Common myeloid progenitor, CD34-positive (primary cell): ENCODE data around the gene FAF2.
"Not testable (repeated sequence)": the region's sequence is repeated elsewhere in the genome, so short reads cannot be mapped to it uniquely, and the experiment has no call there.

Experiments
- CTCF ChIA-PET: fragments of 350-600 bp; sonication (Branson Sonifier 250); formaldehyde crosslinking; loops from one replicate; lab custom pipeline; 2021; ENCODE audit warnings: antibody characterized with exemption; lab: Charles Lee
- POLR2A ChIA-PET: fragments of 350-600 bp; sonication (Branson Sonifier 250); formaldehyde crosslinking; loops from one replicate; lab custom pipeline; 2021; ENCODE audit warnings: antibody characterized with exemption; lab: Charles Lee
- DNase-seq, 3 donors: peaks; one replicate each; pipeline versions ENCODE4 v3.0.0 to v3.0.0-alpha.2; 2013
- H3K27ac ChIP-seq, 2 experiments: 1 replicate in 1 of 2; 2 replicates in 1 of 2; pipeline ENCODE4 v1.7.0; 2013; ENCODE audit warnings: inconsistent platforms in 2 of 2, low read length in 2 of 2, mild to moderate bottlenecking in 2 of 2, low read depth in 1 of 2, moderate library complexity in 1 of 2; ENCODE audit not compliant: severe bottlenecking in 2 of 2, insufficient read depth in 1 of 2, poor library complexity in 1 of 2
- H3K27me3 ChIP-seq, 5 experiments: replicated peaks in 2 of 5; 1 replicate in 3 of 5; 2 replicates in 2 of 5; pipeline versions ENCODE4 v1.6.1 to v1.7.0; 2013; ENCODE audit warnings: low read length in 4 of 5, mild to moderate bottlenecking in 2 of 5, moderate library complexity in 2 of 5, inconsistent platforms in 1 of 5; ENCODE audit not compliant: insufficient read depth in 5 of 5, control insufficient read depth in 4 of 5
- H3K36me3 ChIP-seq, 4 experiments: 1 replicate in 2 of 4; 2 replicates in 2 of 4; pipeline versions ENCODE4 v1.6.1 to v1.7.0; 2013; ENCODE audit warnings: low read length in 3 of 4, control low read depth in 1 of 4, mild to moderate bottlenecking in 1 of 4; ENCODE audit not compliant: control insufficient read depth in 4 of 4, insufficient read depth in 4 of 4
- H3K4me1 ChIP-seq, 4 experiments: 1 replicate in 3 of 4; 2 replicates in 1 of 4; pipeline versions ENCODE4 v1.6.1 to v1.7.1; 2013; ENCODE audit warnings: low read length in 3 of 4, mild to moderate bottlenecking in 3 of 4, control low read depth in 1 of 4, inconsistent platforms in 1 of 4, moderate library complexity in 1 of 4; ENCODE audit not compliant: control insufficient read depth in 4 of 4, insufficient read depth in 4 of 4; ENCODE audit errors: control extremely low read depth in 1 of 4
- H3K4me3 ChIP-seq, 7 experiments: 1 replicate in 4 of 7; 2 replicates in 3 of 7; pipeline versions ENCODE4 v1.5.1 to v1.7.0; 2013; ENCODE audit warnings: mild to moderate bottlenecking in 7 of 7, low read length in 6 of 7, moderate library complexity in 6 of 7, inconsistent platforms in 2 of 7, low read depth in 2 of 7, control low read depth in 1 of 7; ENCODE audit not compliant: insufficient read depth in 4 of 7, control insufficient read depth in 1 of 7; ENCODE audit errors: extremely low read depth in 1 of 7
- H3K9me3 ChIP-seq, 5 experiments: 1 replicate in 4 of 5; 2 replicates in 1 of 5; pipeline versions ENCODE4 v1.6.1 to v1.7.1; 2013; ENCODE audit warnings: low read length in 4 of 5, mild to moderate bottlenecking in 2 of 5, inconsistent platforms in 1 of 5, low read depth in 1 of 5, moderate library complexity in 1 of 5; ENCODE audit not compliant: control insufficient read depth in 4 of 5, insufficient read depth in 2 of 5; ENCODE audit errors: control extremely low read depth in 1 of 5
- WGBS: methylation state at CpG from one replicate; pipeline ENCODE4 v1.1.5; 2013; ENCODE audit not compliant: insufficient coverage; 5-methylcytosine and 5-hydroxymethylcytosine counted together

Gene FAF2

GRCh38 chr5:176441921-176442323 is 6.3 kb upstream of the FAF2 start:
- WGBS, result 82% methylated on average over 4 of the region's 5 CpGs
- CTCF ChIA-PET, result interaction anchor here (0.8 to 1.5 kb wide), 3 partner anchors 9 to 25 kb away, joined by 3 read pairs; no protein-coding TSS in a partner anchor
- Histone ChIP-seq H3K27ac (no peak overlapping the region), H3K27me3 (no peaks in the 10 kb centered on the region), H3K4me1 (peaks cover 2 to 10% (median 8%) of the 10 kb centered on the region in 4 experiments), H3K9me3 (no peaks in the 10 kb centered on the region), H3K4me3 (no peak overlapping the region), H3K36me3 (no peaks in the 10 kb centered on the region)
- POLR2A ChIA-PET, result no interaction called here
- peak in 2 of 3 donors; percentile 43 to 47 for DNase-seq

DNA sequence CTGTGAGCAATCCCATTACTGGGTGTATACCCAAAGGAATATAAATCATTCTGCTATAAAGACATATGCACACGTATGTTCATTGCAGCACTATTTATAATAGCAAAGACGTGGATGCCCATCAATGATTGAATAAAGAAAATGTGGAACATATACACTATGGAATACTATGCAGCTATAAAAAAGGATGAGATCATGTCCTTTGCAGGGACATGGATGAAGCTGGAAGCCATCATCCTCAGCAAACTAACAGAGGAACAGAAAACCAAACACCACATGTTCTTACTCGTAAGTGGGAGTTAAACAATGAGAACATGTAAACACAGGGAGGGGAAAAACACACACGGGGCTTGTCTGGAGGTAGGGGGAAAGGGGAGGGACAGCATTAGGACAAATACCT is 5.3 kb upstream of the FAF2 start:
- CTCF ChIA-PET, H3K4me3 ChIP-seq, H3K36me3 ChIP-seq, DNase-seq, H3K27me3 ChIP-seq, H3K27ac ChIP-seq, H3K9me3 ChIP-seq, POLR2A ChIA-PET: not testable (repeated sequence)
- peaks cover 0 to 11% (median 10%) of the 10 kb centered on the region in 4 experiments for H3K4me1 ChIP-seq
- WGBS, result no CpG with 5 or more reads among the region's 4 CpGs

DNA sequence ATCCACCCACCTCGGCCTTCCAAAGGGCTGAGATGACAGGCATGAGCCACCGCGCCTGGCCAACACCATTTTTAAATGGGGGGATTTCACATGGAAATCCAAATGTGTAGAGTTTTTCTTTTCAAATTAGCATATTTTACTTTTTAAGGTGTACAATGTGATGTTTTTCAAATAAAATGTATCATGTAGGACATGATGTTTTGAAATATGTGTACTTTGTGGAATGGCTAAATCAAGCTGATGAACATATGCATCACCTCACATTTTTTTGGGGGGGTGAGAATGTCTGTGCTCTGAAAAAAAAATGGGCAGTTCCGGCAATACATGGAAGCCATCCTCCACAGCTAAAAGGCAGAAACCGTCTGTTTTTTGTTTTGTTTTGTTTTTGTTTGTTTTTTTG is 3.4 kb upstream of the FAF2 start:
- Histone ChIP-seq H3K27me3 (no peaks in the 10 kb centered on the region), H3K36me3 (no peaks in the 10 kb centered on the region), H3K4me3 (no peak overlapping the region), H3K9me3 (no peaks in the 10 kb centered on the region), H3K27ac (no peak overlapping the region), H3K4me1 (peaks cover 4 to 23% (median 18%) of the 10 kb centered on the region in 4 experiments)
- 100% methylated on average over 1 of the region's 5 CpGs for WGBS
- ChIA-PET CTCF (no interaction called here), POLR2A (no interaction called here)
- no peak for DNase-seq

DNA sequence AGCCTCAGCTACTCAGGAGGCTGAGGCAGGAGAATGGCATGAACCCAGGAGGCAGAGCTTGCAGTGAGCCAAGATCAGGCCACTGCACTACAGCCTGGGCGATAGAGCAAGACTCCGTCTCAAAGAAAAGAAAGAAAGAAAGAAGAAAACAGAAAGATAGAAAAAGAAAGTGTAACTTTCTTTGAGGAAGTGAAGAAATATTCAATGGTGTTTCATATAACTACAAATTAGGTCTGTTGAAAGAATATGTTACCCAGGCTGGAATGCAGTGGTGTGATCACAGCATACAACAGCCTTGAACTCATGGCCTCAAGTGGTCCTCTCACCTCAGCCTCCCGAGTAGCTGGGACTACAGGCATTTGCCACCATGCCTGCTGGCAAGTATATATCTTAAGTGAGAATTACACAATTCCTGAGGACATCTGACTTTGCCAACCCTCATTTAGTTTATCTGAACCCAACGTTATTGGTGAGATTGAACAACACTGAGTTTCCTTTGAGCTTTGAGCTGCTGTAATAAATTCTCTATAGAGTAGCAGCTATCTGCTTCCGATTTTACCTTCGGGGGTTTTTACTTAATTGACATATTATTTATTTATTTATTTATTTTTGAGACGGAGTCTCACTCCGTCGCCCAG is 2.0 kb upstream of the FAF2 start:
- no peak overlapping the region for H3K4me3 ChIP-seq
- 100% methylated on average over 5 of the region's 9 CpGs for WGBS
- no peaks in the 10 kb centered on the region for H3K27me3 ChIP-seq
- CTCF ChIA-PET, result no interaction called here
- peaks cover 4 to 28% (median 21%) of the 10 kb centered on the region in 4 experiments for H3K4me1 ChIP-seq
- H3K36me3 ChIP-seq, result no peaks in the 10 kb centered on the region
- H3K9me3 ChIP-seq, result no peaks in the 10 kb centered on the region
- DNase-seq, result no peak
- H3K27ac ChIP-seq, result no peak overlapping the region
- POLR2A ChIA-PET, result no interaction called here

DNA sequence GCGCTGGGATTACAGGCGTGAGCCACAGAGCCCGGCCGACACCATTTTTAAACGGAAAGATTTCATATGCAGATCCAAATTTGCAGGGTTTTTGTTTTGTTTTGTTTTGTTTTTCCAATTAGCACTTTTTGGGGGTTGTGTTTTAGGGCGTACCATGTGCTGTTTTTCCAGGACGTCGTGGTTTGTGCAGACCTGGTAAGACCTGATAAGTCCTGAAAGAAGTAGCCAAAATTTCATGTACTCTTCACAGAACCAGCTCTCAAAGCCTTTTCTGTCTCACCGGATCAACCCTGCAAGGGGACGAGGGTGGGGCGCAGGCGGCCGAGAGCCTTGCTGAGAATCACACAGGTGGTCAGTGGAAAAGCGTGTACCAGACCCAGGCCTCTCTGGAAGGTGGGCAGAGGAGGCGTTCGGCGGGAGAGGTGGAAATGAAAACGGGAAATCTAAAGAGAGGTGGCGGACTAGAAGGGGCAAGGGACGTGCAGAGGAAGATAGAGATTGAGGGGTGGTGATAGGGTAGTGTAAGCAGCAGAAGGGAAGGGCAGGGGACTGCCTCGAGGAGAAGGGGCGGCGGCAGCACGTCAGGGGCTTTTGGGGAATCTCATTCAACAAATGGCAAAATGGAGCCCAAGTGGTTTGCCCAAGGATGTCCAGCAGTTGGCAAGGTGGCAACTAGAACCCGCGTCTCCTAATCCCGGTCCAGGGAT is 1.1 kb upstream of the FAF2 start:
- no peaks in the 10 kb centered on the region for H3K36me3 ChIP-seq
- H3K4me1 ChIP-seq, result peaks cover 4 to 28% (median 21%) of the 10 kb centered on the region in 4 experiments
- peak overlapping the region; percentile 89 to 99 for H3K27ac ChIP-seq
- ChIA-PET POLR2A (interaction anchor here (0.9 to 2.5 kb wide), 3 partner anchors 11 to 90 kb away, joined by 3 to 17 read pairs (median 8); partner anchors contain the start of genes CLTB and RNF44), CTCF (interaction anchor here (0.7 to 1.8 kb wide), 9 partner anchors 12 to 90 kb away, joined by 3 to 6 read pairs (median 4); partner anchors contain the start of genes CLTB and RNF44)
- H3K9me3 ChIP-seq, result no peaks in the 10 kb centered on the region
- WGBS, result 17% methylated on average over 26 of the region's 27 CpGs
- peak; percentile 12 to 65 (median 60) for DNase-seq
- H3K27me3 ChIP-seq, result no peaks in the 10 kb centered on the region
- H3K4me3 ChIP-seq, result peak overlapping the region; percentile 84 to 100 (median 93)

GRCh38 chr5:176447591-176447977 is 601 bp upstream of the FAF2 start:
- ChIA-PET POLR2A (interaction anchor here (0.9 to 2.5 kb wide), 4 partner anchors 12 to 89 kb away, joined by 3 to 17 read pairs (median 6); partner anchors contain the start of genes CLTB and RNF44), CTCF (interaction anchor here (0.7 to 1.8 kb wide), 9 partner anchors 12 to 90 kb away, joined by 3 to 6 read pairs (median 4); partner anchors contain the start of genes CLTB and RNF44)
- Histone ChIP-seq H3K27ac (peak overlapping the region; percentile 89 to 99), H3K9me3 (no peaks in the 10 kb centered on the region), H3K4me1 (peaks cover 4 to 28% (median 21%) of the 10 kb centered on the region in 4 experiments), H3K4me3 (peak overlapping the region; percentile 84 to 100 (median 93)), H3K36me3 (peaks cover 0 to 4% (median 0%) of the 10 kb centered on the region in 4 experiments), H3K27me3 (no peaks in the 10 kb centered on the region)
- no peak for DNase-seq
- WGBS, result 0% methylated on average over 34 of the region's 34 CpGs
